ENCODE measurements around the gene AGRN. TPM values are rescaled to one million over a fixed set of nuclear protein-coding genes. Genes with fewer than 3 reads are reported as not detected.

AGRN gene
- 116 TPM for polyA plus RNA-seq
- long read RNA-seq, donor 1, full-length matches to known transcripts: 4 of 9 reads
- long read RNA-seq, donor 1, partial matches to known transcripts: 5 of 9 reads
- long read RNA-seq, donor 1, other reads (novel, unspliced or antisense): 0 of 9 reads
- long read RNA-seq, donor 2, full-length matches to known transcripts: 5 of 16 reads
- long read RNA-seq, donor 2, partial matches to known transcripts: 11 of 16 reads
- long read RNA-seq, donor 2, other reads (novel, unspliced or antisense): 0 of 16 reads
- long read RNA-seq, donor 3: 0 reads
- long read RNA-seq, donor 4, partial matches to known transcripts: 0 of 1 reads
- long read RNA-seq, donor 4, other reads (novel, unspliced or antisense): 0 of 1 reads
- long read RNA-seq, donor 5, full-length matches to known transcripts: 2 of 2 reads
- long read RNA-seq, donor 5, partial matches to known transcripts: 0 of 2 reads
- long read RNA-seq, donor 5, other reads (novel, unspliced or antisense): 0 of 2 reads
- long read RNA-seq, donor 6, full-length matches to known transcripts: 4 of 4 reads
- long read RNA-seq, donor 6, partial matches to known transcripts: 0 of 4 reads
- long read RNA-seq, donor 6, other reads (novel, unspliced or antisense): 0 of 4 reads
- long read RNA-seq, donor 7, partial matches to known transcripts: 0 of 1 reads
- long read RNA-seq, donor 7, other reads (novel, unspliced or antisense): 0 of 1 reads
- long read RNA-seq, donor 8, full-length matches to known transcripts: 5 of 61 reads
- long read RNA-seq, donor 8, partial matches to known transcripts: 56 of 61 reads
- long read RNA-seq, donor 8, other reads (novel, unspliced or antisense): 0 of 61 reads
- long read RNA-seq, donor 9, partial matches to known transcripts: 0 of 2 reads
- long read RNA-seq, donor 9, other reads (novel, unspliced or antisense): 0 of 2 reads
- long read RNA-seq, donor 10, full-length matches to known transcripts: 3 of 43 reads
- long read RNA-seq, donor 10, partial matches to known transcripts: 40 of 43 reads
- long read RNA-seq, donor 10, other reads (novel, unspliced or antisense): 0 of 43 reads
- long read RNA-seq, donor 11, partial matches to known transcripts: 0 of 2 reads
- long read RNA-seq, donor 11, other reads (novel, unspliced or antisense): 0 of 2 reads

GRCh38 chr1:1020000-1020404, at the start of gene AGRN:
Gene AGRN (plus strand): TSS chr1:1020120. CDS start chr1:1020173, 53 bp downstream.
- H3K4me3 ChIP-seq (ENCODE audit: low read length): peak within 1 kb of the TSS; percentile 62
- DNase-seq: peak in 1 of 2 donors; percentile 66
- peak within 1 kb of the TSS; percentile 75 for H3K27ac ChIP-seq (ENCODE audit: low read length)
- H3K4me1 ChIP-seq (ENCODE audit: control insufficient read depth, insufficient read depth, low read length): peaks cover 46% of the 10 kb centered on the region
- H3K9me3 ChIP-seq (ENCODE audit: control insufficient read depth, low read depth, low read length): peaks cover 3% of the 10 kb centered on the region
- peaks cover 23% of the 10 kb centered on the region for H3K36me3 ChIP-seq (ENCODE audit: control insufficient read depth, insufficient read depth, low read length)
- no CpG with 5 or more reads among the region's 58 CpGs for WGBS (ENCODE audit: insufficient coverage, low lambda C conversion rate)
- no peaks in the 10 kb centered on the region for H3K27me3 ChIP-seq (ENCODE audit: control insufficient read depth, insufficient read depth, low read length)

- peaks cover 9% of the 10 kb centered on the region for H3K4me1 ChIP-seq (ENCODE audit: control insufficient read depth, insufficient read depth, low read length)
- H3K4me3 ChIP-seq (ENCODE audit: low read length): no peak overlapping the region
- H3K27ac ChIP-seq (ENCODE audit: low read length): no peak overlapping the region
- DNase-seq: no peak
- H3K9me3 ChIP-seq (ENCODE audit: control insufficient read depth, low read depth, low read length): peaks cover 21% of the 10 kb centered on the region
- no CpG with 5 or more reads among the region's 33 CpGs for WGBS (ENCODE audit: insufficient coverage, low lambda C conversion rate)
- H3K27me3 ChIP-seq (ENCODE audit: control insufficient read depth, insufficient read depth, low read length): peaks cover 92% of the 10 kb centered on the region
- no peaks in the 10 kb centered on the region for H3K36me3 ChIP-seq (ENCODE audit: control insufficient read depth, insufficient read depth, low read length)
Observed at GRCh38 chr1:970242-970972, 49.5 kb upstream of the AGRN start.

GRCh38 chr1:970973-971730, 48.8 kb upstream of the AGRN start:
- no peak overlapping the region for H3K4me3 ChIP-seq (ENCODE audit: low read length)
- DNase-seq: no peak
- H3K9me3 ChIP-seq (ENCODE audit: control insufficient read depth, low read depth, low read length): peaks cover 21% of the 10 kb centered on the region
- H3K4me1 ChIP-seq (ENCODE audit: control insufficient read depth, insufficient read depth, low read length): peaks cover 9% of the 10 kb centered on the region
- H3K27ac ChIP-seq (ENCODE audit: low read length): no peak overlapping the region
- H3K36me3 ChIP-seq (ENCODE audit: control insufficient read depth, insufficient read depth, low read length): no peaks in the 10 kb centered on the region
- WGBS (ENCODE audit: insufficient coverage, low lambda C conversion rate): no CpG with 5 or more reads among the region's 42 CpGs
- peaks cover 92% of the 10 kb centered on the region for H3K27me3 ChIP-seq (ENCODE audit: control insufficient read depth, insufficient read depth, low read length)

GRCh38 chr1:971751-972506, 48.0 kb upstream of the AGRN start:
- Histone ChIP-seq H3K27me3 (ENCODE audit: control insufficient read depth, insufficient read depth, low read length) (peaks cover 88% of the 10 kb centered on the region), H3K4me3 (ENCODE audit: low read length) (no peak overlapping the region), H3K9me3 (ENCODE audit: control insufficient read depth, low read depth, low read length) (peaks cover 18% of the 10 kb centered on the region), H3K27ac (ENCODE audit: low read length) (no peak overlapping the region), H3K4me1 (ENCODE audit: control insufficient read depth, insufficient read depth, low read length) (peaks cover 8% of the 10 kb centered on the region), H3K36me3 (ENCODE audit: control insufficient read depth, insufficient read depth, low read length) (no peaks in the 10 kb centered on the region)
- no CpG with 5 or more reads among the region's 34 CpGs for WGBS (ENCODE audit: insufficient coverage, low lambda C conversion rate)
- DNase-seq: no peak

GRCh38 chr1:972726-973458, 47.0 kb upstream of the AGRN start:
- Histone ChIP-seq H3K9me3 (ENCODE audit: control insufficient read depth, low read depth, low read length) (peaks cover 13% of the 10 kb centered on the region), H3K36me3 (ENCODE audit: control insufficient read depth, insufficient read depth, low read length) (no peaks in the 10 kb centered on the region), H3K4me3 (ENCODE audit: low read length) (no peak overlapping the region), H3K27me3 (ENCODE audit: control insufficient read depth, insufficient read depth, low read length) (peaks cover 79% of the 10 kb centered on the region), H3K4me1 (ENCODE audit: control insufficient read depth, insufficient read depth, low read length) (peaks cover 8% of the 10 kb centered on the region), H3K27ac (ENCODE audit: low read length) (no peak overlapping the region)
- DNase-seq: no peak
- no CpG with 5 or more reads among the region's 28 CpGs for WGBS (ENCODE audit: insufficient coverage, low lambda C conversion rate)

- WGBS (ENCODE audit: insufficient coverage, low lambda C conversion rate): no CpG with 5 or more reads among the region's 28 CpGs
- DNase-seq: no peak
- peaks cover 21% of the 10 kb centered on the region for H3K9me3 ChIP-seq (ENCODE audit: control insufficient read depth, low read depth, low read length)
- peaks cover 8% of the 10 kb centered on the region for H3K4me1 ChIP-seq (ENCODE audit: control insufficient read depth, insufficient read depth, low read length)
- H3K4me3 ChIP-seq (ENCODE audit: low read length): no peak overlapping the region
- H3K36me3 ChIP-seq (ENCODE audit: control insufficient read depth, insufficient read depth, low read length): no peaks in the 10 kb centered on the region
- peaks cover 71% of the 10 kb centered on the region for H3K27me3 ChIP-seq (ENCODE audit: control insufficient read depth, insufficient read depth, low read length)
- H3K27ac ChIP-seq (ENCODE audit: low read length): no peak overlapping the region
Observed at GRCh38 chr1:973459-974292, 46.2 kb upstream of the AGRN start.

- peaks cover 8% of the 10 kb centered on the region for H3K4me1 ChIP-seq (ENCODE audit: control insufficient read depth, insufficient read depth, low read length)
- no peak overlapping the region for H3K27ac ChIP-seq (ENCODE audit: low read length)
- DNase-seq: no peak
- no peaks in the 10 kb centered on the region for H3K36me3 ChIP-seq (ENCODE audit: control insufficient read depth, insufficient read depth, low read length)
- WGBS (ENCODE audit: insufficient coverage, low lambda C conversion rate): no CpG with 5 or more reads among the region's 11 CpGs
- H3K27me3 ChIP-seq (ENCODE audit: control insufficient read depth, insufficient read depth, low read length): peaks cover 65% of the 10 kb centered on the region
- H3K4me3 ChIP-seq (ENCODE audit: low read length): no peak overlapping the region
- H3K9me3 ChIP-seq (ENCODE audit: control insufficient read depth, low read depth, low read length): peaks cover 27% of the 10 kb centered on the region
Observed at GRCh38 chr1:974293-974640, 45.7 kb upstream of the AGRN start.

GRCh38 chr1:974687-975328, 45.1 kb upstream of the AGRN start:
- H3K27me3 ChIP-seq (ENCODE audit: control insufficient read depth, insufficient read depth, low read length): peaks cover 60% of the 10 kb centered on the region
- no peak overlapping the region for H3K27ac ChIP-seq (ENCODE audit: low read length)
- H3K9me3 ChIP-seq (ENCODE audit: control insufficient read depth, low read depth, low read length): peaks cover 30% of the 10 kb centered on the region
- no peaks in the 10 kb centered on the region for H3K36me3 ChIP-seq (ENCODE audit: control insufficient read depth, insufficient read depth, low read length)
- no peak for DNase-seq
- H3K4me1 ChIP-seq (ENCODE audit: control insufficient read depth, insufficient read depth, low read length): peaks cover 8% of the 10 kb centered on the region
- no peak overlapping the region for H3K4me3 ChIP-seq (ENCODE audit: low read length)
- 87% methylated on average over 7 of the region's 17 CpGs for WGBS (ENCODE audit: insufficient coverage, low lambda C conversion rate)

All from large intestine (tissue), 12 donors.